ELR (cell line): ENCODE results near the gene ATG2B.

Experiments
- DNase-seq: peaks from one replicate; pipeline ENCODE4 v3.0.0-alpha.2; 2015; ENCODE audit warnings: low read depth

ATG2B gene

GRCh38 chr14:96270565-96271420 lies 92.3 kb downstream of the ATG2B start:
- DNase-seq = no peak

DNA sequence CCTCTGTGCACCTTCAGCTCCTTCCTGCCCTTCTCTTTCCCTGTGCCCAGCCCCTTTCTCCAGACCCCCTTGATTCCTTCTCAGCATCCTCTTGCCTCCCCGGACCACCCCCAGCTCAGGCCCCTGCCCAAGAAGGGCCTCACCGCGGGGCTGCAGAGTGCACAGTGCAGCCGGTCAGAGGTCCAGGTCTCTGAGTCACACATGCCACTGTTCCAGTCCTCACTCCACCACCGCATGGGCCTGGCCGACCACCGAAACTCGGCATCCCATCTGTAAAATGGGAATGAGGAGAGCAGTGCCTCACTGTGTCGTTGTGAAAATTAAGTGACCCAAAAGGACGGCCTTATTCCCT lies 93.8 kb downstream of the ATG2B start:
- DNase-seq = peak; percentile 78

GRCh38 chr14:96268431-96269358 lies 94.4 kb downstream of the ATG2B start:
- DNase-seq = peak; percentile 99

DNA sequence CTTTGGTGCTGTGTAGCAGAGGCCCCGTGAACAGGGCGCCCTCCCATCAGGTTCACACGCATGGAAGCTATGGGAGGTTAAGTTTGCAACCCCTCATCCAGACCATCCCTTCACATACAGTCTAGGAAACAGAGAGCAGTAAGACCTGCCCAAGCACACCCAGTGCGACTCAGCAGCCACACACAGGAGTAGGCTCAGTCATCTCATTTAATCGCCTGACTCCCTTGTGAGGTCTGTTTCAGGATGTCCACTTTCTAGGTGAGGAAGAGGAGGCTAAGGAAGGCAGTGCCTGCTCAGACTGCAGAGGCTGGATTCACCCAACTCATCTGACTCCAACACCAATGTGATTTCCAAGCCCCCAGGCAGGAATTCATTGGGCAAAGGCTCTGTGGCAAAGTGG lies 95.2 kb downstream of the ATG2B start:
- DNase-seq = peak; percentile 77

GRCh38 chr14:96267336-96267735 lies 95.8 kb downstream of the ATG2B start:
- peak; percentile 60 for DNase-seq

DNA sequence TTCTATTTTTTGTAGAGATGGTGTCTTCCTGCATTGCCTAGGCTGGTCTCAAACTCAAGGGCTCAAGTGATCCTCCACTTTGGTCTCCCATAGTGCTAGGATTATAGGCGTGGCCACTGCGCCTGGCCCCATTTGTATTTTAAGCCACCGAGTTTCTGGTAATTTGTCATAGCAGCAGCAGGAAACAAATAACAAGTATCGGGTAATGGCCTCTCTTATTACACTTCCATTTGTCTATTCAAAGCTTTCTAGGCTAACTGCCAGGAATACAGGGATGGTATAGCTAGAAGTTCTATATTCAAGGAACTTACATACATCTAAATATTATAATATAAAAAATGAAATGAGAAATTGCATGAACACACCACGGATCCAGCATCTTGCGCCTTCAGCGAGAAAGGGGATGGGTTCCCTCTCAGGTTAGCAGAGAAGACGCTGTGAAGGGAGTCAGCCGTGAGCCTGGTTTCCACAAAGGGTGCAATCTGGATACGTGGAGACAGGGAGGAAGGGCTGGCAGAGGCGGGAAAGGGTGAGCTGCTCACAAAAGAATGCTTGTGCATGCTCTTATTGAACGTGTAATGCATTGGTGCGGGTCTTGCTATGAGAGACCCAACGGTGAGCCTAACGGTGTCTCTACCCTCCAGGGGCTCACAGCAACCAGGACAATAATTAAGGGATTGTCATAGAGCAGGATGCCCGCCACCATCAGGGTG lies 97.6 kb downstream of the ATG2B start:
- no peak for DNase-seq

DNA sequence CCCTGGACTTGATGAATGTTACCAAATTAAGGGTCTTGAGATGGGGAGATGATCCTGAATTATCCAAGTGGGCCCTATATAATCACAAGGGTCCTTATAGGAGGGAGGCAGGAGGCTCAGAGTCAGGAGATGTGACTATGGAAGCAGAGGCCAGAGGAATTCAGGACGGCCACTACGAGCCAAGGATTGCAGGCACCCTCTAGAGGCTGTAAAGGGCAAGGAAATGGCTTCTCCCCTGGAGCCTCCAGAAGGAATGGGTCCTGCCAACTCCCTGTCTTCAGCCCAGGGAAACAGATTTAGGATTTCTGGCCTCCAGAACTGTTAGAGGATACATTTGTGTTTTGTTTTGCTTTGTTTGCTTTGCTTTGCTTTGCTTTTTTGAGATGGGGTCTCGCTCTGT lies 98.3 kb downstream of the ATG2B start:
- DNase-seq = peak; percentile 72

DNA sequence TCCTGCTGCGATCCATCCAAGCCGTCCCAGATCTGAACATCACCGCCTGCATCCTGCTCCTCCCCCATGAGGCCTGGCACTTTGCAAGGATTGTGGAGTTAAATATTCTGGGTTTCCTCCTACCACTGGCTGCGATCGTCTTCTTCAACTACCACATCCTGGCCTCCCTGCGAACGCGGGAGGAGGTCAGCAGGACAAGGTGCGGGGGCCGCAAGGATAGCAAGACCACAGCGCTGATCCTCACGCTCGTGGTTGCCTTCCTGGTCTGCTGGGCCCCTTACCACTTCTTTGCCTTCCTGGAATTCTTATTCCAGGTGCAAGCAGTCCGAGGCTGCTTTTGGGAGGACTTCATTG lies 99.0 kb downstream of the ATG2B start:
- DNase-seq = no peak

DNA sequence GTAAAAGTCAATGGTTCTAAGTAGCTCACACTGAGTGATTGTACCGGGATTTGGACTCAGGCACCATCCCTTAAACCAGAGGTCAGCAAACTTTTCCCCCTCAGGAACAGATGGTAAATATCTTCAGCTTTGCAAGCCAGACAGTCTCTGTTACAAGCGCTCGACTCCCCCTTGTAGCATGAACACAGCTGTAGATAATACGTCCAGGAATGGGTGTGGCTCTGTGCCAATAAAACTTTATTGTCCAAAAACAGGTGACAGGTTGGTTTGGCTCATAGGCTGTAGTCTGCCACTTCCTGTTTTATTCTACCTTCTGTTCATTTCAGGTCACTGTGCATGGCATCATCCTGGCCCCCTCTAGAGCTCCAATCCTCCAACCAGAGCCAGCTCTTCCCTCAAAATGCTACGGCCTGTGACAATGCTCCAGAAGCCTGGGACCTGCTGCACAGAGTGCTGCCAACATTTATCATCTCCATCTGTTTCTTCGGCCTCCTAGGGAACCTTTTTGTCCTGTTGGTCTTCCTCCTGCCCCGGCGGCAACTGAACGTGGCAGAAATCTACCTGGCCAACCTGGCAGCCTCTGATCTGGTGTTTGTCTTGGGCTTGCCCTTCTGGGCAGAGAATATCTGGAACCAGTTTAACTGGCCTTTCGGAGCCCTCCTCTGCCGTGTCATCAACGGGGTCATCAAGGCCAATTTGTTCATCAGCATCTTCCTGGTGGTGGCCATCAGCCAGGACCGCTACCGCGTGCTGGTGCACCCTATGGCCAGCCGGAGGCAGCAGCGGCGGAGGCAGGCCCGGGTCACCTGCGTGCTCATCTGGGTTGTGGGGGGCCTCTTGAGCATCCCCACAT lies 99.6 kb downstream of the ATG2B start:
- no peak for DNase-seq

GRCh38 chr14:96261772-96262655 lies 101.1 kb downstream of the ATG2B start:
- no peak for DNase-seq

DNA sequence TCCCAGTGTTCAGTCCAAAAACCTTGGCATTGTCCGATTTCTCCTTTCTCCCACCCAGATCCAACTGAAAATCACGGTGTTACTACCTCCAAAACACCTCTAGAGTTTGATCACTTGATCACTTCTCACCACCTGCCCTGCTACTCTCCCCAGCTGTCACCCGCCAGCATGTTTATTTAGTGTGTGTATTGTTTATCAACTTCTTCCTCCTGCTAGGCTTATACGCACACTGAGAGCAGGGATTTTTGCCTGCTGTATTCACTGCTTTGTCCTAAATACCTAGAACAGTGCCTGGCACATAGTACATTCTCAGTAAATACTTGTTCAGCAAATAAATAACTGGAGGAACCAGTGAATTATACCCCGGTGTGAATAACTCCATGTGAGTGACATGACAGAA lies 102.1 kb downstream of the ATG2B start:
- no peak for DNase-seq

GRCh38 chr14:96260341-96260821 lies 102.8 kb downstream of the ATG2B start:
- DNase-seq = no peak

GRCh38 chr14:96257900-96258299 lies 105.2 kb downstream of the ATG2B start:
- no peak for DNase-seq

DNA sequence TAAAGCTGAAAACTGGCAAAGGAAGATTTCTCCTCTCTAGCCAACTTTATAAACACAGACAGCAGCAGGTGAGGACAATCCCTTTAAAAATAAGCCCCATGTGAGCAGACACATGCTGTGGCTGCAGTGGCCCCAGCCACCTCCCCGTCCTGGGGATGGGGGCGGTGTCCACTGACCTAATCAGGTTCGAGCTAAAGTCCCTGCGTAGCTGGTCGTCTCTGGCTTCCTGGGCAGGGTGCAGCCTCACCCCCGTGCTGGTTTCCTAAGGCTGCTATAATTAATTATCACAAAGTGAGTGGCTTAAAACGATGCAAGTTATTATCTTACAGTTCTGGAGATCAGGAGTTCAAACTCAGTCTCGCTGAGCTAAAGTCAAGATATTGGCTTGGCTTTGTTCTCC lies 106.1 kb downstream of the ATG2B start:
- DNase-seq = no peak

GRCh38 chr14:96256407-96256806 lies 106.7 kb downstream of the ATG2B start:
- no peak for DNase-seq

- peak; percentile 87 for DNase-seq
Observed at GRCh38 chr14:96255501-96256366, 107.4 kb downstream of the ATG2B start, which contains the start of gene BDKRB1. TSS of gene BDKRB1 (plus strand) at chr14:96256210. CDS start at chr14:96263683, 7,473 bp downstream.

DNA sequence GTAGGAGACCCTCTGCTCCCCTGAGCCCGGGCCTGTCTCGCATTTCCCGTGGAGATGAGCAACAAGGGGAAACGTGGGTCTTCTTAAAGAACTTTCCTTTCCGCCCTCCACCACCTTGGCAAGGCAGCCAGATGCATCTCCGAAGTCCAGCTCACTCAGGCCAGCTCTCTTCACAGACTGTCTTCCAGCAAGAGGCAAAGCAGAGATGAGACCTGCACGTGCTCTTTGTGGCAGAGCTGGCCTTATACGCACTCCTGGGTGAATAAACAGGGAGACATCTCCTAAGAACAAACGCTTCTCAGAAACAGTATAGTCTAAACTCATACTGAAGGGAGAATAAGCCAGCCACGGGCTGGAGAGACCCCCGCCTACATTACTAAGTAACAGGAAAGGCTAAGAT lies 108.5 kb downstream of the ATG2B start:
- no peak for DNase-seq

DNA sequence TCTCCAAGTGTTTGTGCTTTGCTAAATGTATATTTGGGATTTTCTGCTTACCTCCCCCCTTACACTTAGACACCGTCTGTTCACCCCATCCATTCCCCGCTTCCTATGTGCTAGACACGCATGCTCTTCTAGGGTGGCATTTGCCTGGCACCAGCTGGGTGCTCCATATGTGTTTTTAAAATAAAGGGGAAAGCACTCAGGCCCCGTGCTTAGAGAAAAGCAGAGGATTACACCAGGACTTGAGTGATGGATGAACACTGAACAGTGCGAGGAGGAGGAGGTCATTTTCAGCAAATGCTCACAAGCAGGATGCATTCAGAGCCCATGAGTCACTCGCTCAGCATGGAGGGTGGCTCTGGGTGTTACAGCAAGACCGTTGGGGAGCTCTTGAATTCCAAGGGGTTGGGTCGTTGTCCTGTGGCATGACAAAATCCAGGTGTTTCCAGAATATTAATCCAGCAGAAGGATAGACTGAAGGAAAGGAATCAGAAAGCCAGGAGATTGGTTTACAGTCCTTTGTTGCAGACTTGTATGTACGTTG lies 110.1 kb downstream of the ATG2B start:
- DNase-seq = peak; percentile 94
